ENCODE data around the gene POMT2.

- TF ChIP-seq EP300 (IDR thresholded peaks at IDR 0.05; ENCODE audit: low read depth), result no peak
- TF ChIP-seq, protein P1, sequence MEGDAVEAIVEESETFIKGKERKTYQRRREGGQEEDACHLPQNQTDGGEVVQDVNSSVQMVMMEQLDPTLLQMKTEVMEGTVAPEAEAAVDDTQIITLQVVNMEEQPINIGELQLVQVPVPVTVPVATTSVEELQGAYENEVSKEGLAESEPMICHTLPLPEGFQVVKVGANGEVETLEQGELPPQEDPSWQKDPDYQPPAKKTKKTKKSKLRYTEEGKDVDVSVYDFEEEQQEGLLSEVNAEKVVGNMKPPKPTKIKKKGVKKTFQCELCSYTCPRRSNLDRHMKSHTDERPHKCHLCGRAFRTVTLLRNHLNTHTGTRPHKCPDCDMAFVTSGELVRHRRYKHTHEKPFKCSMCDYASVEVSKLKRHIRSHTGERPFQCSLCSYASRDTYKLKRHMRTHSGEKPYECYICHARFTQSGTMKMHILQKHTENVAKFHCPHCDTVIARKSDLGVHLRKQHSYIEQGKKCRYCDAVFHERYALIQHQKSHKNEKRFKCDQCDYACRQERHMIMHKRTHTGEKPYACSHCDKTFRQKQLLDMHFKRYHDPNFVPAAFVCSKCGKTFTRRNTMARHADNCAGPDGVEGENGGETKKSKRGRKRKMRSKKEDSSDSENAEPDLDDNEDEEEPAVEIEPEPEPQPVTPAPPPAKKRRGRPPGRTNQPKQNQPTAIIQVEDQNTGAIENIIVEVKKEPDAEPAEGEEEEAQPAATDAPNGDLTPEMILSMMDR (IDR thresholded peaks at IDR 0.05), result no peak
- no peak for TF ChIP-seq POLR2AphosphoS5 (IDR thresholded peaks at IDR 0.05)
- no peak for TF ChIP-seq POLR2A (IDR thresholded peaks at IDR 0.05)
Observed at GRCh38 chr14:77265187-77265515, 55.5 kb downstream of the POMT2 start.
